OCI-LY1 (cell line): ENCODE data around the gene SPATS2L.

Experiments
- H2AFZ ChIP-seq: fragments of 200-600 bp; sonication (generic), shearing (Covaris generic); 2 replicates; pipeline ENCODE4 v1.6.0; 2014; ENCODE audit warnings: antibody characterized with exemption, mild to moderate bottlenecking, low read length
- H3F3A ChIP-seq: fragments of 200-600 bp; sonication (generic), shearing (Covaris generic); 2 replicates; pipeline ENCODE4 v1.6.0; 2014; ENCODE audit warnings: mild to moderate bottlenecking, antibody characterized with exemption, low read length, moderate library complexity; ENCODE audit not compliant: insufficient read depth
- H3K27ac ChIP-seq: fragments of 200-600 bp; sonication (generic); 2 replicates; pipeline ENCODE4 v1.5.1; 2014; ENCODE audit warnings: low read length, mixed run types, mild to moderate bottlenecking, low read depth; ENCODE audit not compliant: poor library complexity, severe bottlenecking
- H3K27me3 ChIP-seq: fragments of 200-600 bp; sonication (generic); 2 replicates; pipeline ENCODE4 v1.6.0; 2014; ENCODE audit warnings: antibody characterized with exemption, mild to moderate bottlenecking, low read length, moderate library complexity; ENCODE audit not compliant: insufficient read depth
- H3K36me3 ChIP-seq: fragments of 200-600 bp; sonication (generic); 2 replicates; pipeline ENCODE4 v1.6.1; 2014; ENCODE audit warnings: mild to moderate bottlenecking, antibody characterized with exemption, low read length, moderate library complexity, mixed read lengths; ENCODE audit not compliant: insufficient read depth
- H3K4me1 ChIP-seq: fragments of 200-600 bp; sonication (generic); 2 replicates; pipeline ENCODE4 v1.5.1; 2014; ENCODE audit warnings: mild to moderate bottlenecking, low read length, moderate library complexity; ENCODE audit not compliant: insufficient read depth, severe bottlenecking
- H3K4me2 ChIP-seq: fragments of 200-600 bp; sonication (generic), shearing (Covaris generic); 2 replicates; pipeline ENCODE4 v1.6.1; 2014; ENCODE audit warnings: low read length
- H3K4me3 ChIP-seq: fragments of 200-600 bp; sonication (generic); 2 replicates; pipeline ENCODE4 v1.5.1; 2014; ENCODE audit warnings: low read length, low read depth, mild to moderate bottlenecking, mixed read lengths; ENCODE audit not compliant: poor library complexity, severe bottlenecking
- H3K79me2 ChIP-seq: fragments of 200-600 bp; shearing (Covaris generic); 2 replicates; pipeline ENCODE4 v1.6.1; 2016; ENCODE audit warnings: mixed run types, low read length, mixed read lengths; ENCODE audit not compliant: insufficient read depth
- H3K9ac ChIP-seq: fragments of 200-600 bp; sonication (generic), shearing (Covaris generic); 2 replicates; pipeline ENCODE4 v1.6.1; 2014; ENCODE audit warnings: mild to moderate bottlenecking, low read length, mixed read lengths
- H3K9me2 ChIP-seq: fragments of 200-600 bp; sonication (generic), shearing (Covaris generic); 2 replicates; pipeline ENCODE4 v1.6.1; 2014; ENCODE audit warnings: low read depth, mild to moderate bottlenecking, low read length, mixed read lengths
- H3K9me3 ChIP-seq: fragments of 200-600 bp; shearing (Covaris generic); 2 replicates; pipeline ENCODE4 v1.6.1; 2014; ENCODE audit warnings: low read length, mixed read lengths
- H4K20me1 ChIP-seq: fragments of 200-600 bp; sonication (generic), shearing (Covaris generic); 2 replicates; pipeline ENCODE4 v1.6.0; 2016; ENCODE audit warnings: mild to moderate bottlenecking, low read length; ENCODE audit not compliant: insufficient read depth
- CTCF ChIP-seq: fragments of 200-600 bp; sonication (generic), shearing (Covaris generic); IDR thresholded peaks from 2 replicates; pipeline ENCODE4 v1.5.1; 2017; ENCODE audit warnings: mild to moderate bottlenecking, antibody characterized with exemption, low read length, moderate library complexity, mixed read lengths
- EZH2 ChIP-seq: fragments of 200-600 bp; sonication (generic), shearing (Covaris generic); IDR thresholded peaks from 2 replicates; pipeline ENCODE4 v1.8.0; 2017; ENCODE audit warnings: borderline replicate concordance, mixed run types, mild to moderate bottlenecking, antibody characterized with exemption, low read length, moderate library complexity, mixed read lengths

The SPATS2L gene

GRCh38 chr2:200469708-200470211 lies 163.3 kb downstream of the SPATS2L start:
- H3K27me3 ChIP-seq = no peaks in the 10 kb centered on the region
- no peak overlapping the region; the same call in 1 of the 2 replicates for H3K9ac ChIP-seq
- no peak overlapping the region for H3K4me3 ChIP-seq
- peak overlapping the region; percentile 97 for H3K27ac ChIP-seq
- H3K4me2 ChIP-seq = peak overlapping the region; percentile 72; the same call in 1 of the 2 replicates
- no peaks in the 10 kb centered on the region for H3K79me2 ChIP-seq
- no peaks in the 10 kb centered on the region for H3K9me3 ChIP-seq
- H3K9me2 ChIP-seq = no peaks in the 10 kb centered on the region
- TF ChIP-seq EZH2 (no peak), CTCF (no peak)
- peaks cover 99% of the 10 kb centered on the region for H3K4me1 ChIP-seq
- no peak overlapping the region for H2AFZ ChIP-seq
- no peaks in the 10 kb centered on the region for H4K20me1 ChIP-seq
- no peaks in the 10 kb centered on the region for H3K36me3 ChIP-seq
- peaks cover 9% of the 10 kb centered on the region; the same call in 1 of the 2 replicates for H3F3A ChIP-seq

GRCh38 chr2:200470230-200470629 lies 163.7 kb downstream of the SPATS2L start:
- H3K9ac ChIP-seq = peak overlapping the region; percentile 19; the same call in 1 of the 2 replicates
- no peaks in the 10 kb centered on the region for H3K36me3 ChIP-seq
- no peaks in the 10 kb centered on the region for H3K27me3 ChIP-seq
- H4K20me1 ChIP-seq = no peaks in the 10 kb centered on the region
- H3K9me2 ChIP-seq = no peaks in the 10 kb centered on the region
- no peak overlapping the region for H2AFZ ChIP-seq
- no peaks in the 10 kb centered on the region for H3K9me3 ChIP-seq
- peak overlapping the region; percentile 97 for H3K27ac ChIP-seq
- TF ChIP-seq EZH2 (no peak), CTCF (no peak)
- H3K79me2 ChIP-seq = no peaks in the 10 kb centered on the region
- peaks cover 99% of the 10 kb centered on the region for H3K4me1 ChIP-seq
- H3F3A ChIP-seq = peaks cover 9% of the 10 kb centered on the region; the same call in 1 of the 2 replicates
- H3K4me3 ChIP-seq = no peak overlapping the region
- peak overlapping the region; percentile 72; the same call in 1 of the 2 replicates for H3K4me2 ChIP-seq

- peaks cover 5% of the 10 kb centered on the region; the same call in 1 of the 2 replicates for H3F3A ChIP-seq
- no peaks in the 10 kb centered on the region for H4K20me1 ChIP-seq
- H2AFZ ChIP-seq = no peak overlapping the region
- H3K27me3 ChIP-seq = no peaks in the 10 kb centered on the region
- H3K9me3 ChIP-seq = no peaks in the 10 kb centered on the region
- no peaks in the 10 kb centered on the region for H3K9me2 ChIP-seq
- no peaks in the 10 kb centered on the region for H3K79me2 ChIP-seq
- peak; percentile 64 for TF ChIP-seq CTCF
- TF ChIP-seq EZH2 = no peak
- H3K4me2 ChIP-seq = peak overlapping the region; percentile 16
- H3K27ac ChIP-seq = peak overlapping the region; percentile 61
- H3K36me3 ChIP-seq = no peaks in the 10 kb centered on the region
- H3K4me3 ChIP-seq = no peak overlapping the region
- peaks cover 93% of the 10 kb centered on the region for H3K4me1 ChIP-seq
- H3K9ac ChIP-seq = no peak overlapping the region; the same call in 1 of the 2 replicates
Observed at GRCh38 chr2:200471324-200471848, 164.9 kb downstream of the SPATS2L start.
